ENCODE data around the gene FGF3.

- TF ChIP-seq CTCF (optimal IDR thresholded peaks at IDR 0.05 in 1 of 3, IDR thresholded peaks at IDR 0.05 in 1 of 3, conservative IDR thresholded peaks at IDR 0.05 in 1 of 3; ENCODE audit: extremely low read depth in 1 of 3, insufficient read depth in 2 of 3, low read length in 3 of 3) (no peak), EZH2 (IDR thresholded peaks at IDR 0.05; ENCODE audit: low read length) (no peak)
Observed at GRCh38 chr11:69800278-69800677, 18.9 kb downstream of the FGF3 start.
